ENCODE data around the gene CTAGE15.
"Not testable (repeated sequence)": the region's sequence is repeated elsewhere in the genome, so short reads cannot be mapped to it uniquely, and the experiment has no call there.

The CTAGE15 gene

DNA sequence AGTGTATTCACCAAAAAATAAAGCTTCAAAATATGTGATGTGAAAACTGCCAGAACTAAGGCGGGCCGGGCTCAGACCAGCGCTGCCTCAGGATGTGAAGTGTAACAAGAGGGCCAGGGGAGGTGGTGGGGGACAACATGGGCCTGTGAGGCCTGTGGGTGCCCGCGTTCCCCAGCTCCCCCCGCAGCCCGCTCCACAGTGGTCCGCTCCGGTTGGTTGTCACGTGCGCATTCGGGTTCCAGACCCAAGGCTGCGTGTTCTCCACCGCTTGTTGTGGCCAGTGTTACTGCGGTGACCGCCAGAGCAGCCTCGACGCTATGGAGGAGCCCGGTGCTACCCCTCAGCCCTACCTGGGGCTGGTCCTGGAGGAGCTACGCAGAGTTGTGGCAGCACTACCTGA, at the start of gene CTAGE15:
CTAGE15 (plus strand) TSS at position 301 of the 400 bp plus-strand sequence; CDS start at position 318, 17 bp downstream.
- not testable (repeated sequence) for DNase-seq (ENCODE audit: low read depth)

DNA sequence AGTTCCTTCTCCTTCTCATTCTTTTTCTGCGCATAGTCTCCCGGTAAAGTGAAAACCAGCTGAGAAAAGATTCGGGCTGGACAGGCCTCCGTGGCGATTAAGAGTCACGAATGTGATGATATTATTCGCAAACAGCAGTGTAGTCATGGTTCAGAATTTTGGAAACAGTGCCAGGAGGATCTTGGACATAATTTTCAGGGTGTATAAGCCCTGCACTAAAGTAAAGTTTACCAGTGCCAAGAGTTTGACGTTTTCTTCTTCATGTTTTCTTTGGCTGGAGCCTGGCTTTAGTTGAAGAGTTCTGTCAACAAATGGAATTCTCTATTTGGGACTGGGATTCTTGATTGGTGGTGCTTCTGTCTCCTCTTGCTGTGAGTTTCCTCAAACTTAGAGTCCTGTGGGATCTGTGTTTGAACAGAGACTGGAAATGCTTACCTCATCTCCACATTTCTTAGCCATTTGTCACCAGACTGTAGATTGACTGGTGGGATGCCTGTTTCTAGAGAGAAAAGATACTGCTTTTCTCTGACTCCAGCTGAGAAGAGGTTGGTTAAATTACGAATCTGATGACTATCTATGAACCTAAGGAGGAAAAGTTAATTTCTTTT, 49.2 kb upstream of the CTAGE15 start:
- not testable (repeated sequence) for DNase-seq (ENCODE audit: low read depth)

DNA sequence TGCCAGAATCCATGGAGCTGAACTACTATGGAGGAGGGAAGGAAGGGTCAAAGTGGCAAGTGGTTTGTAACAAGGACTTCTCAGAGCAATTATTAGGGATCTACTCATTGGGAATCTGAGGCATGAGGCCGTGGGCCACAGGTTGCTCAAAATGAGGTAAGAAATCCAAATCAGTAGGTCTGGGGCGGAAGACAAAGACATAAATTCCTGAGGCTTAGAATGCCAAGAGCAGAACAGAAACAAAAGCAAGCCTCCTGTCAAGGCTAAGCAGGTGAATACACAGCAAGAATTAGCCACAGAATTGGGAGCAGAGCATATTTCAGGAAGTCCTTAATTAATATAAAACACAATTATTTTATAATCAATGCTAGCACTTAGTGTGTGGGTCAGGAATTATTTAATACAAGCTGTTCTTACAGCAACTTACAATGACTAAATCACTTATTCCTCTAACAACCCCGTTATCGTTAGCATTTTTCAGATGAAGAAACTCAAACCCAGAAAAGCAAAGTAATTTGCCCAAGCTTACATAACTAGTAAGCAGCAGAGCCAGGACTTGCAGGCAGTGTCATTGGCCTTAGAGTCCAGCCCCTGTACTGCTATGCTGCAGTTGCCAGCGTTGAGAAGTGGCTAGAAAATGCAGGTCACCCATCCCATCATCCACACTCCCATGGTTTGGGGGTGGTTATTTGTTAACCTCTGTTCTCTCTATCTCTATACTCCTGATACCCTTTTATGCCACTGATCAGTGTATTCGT, 40.3 kb upstream of the CTAGE15 start:
- not testable (repeated sequence) for DNase-seq (ENCODE audit: low read depth)

DNA sequence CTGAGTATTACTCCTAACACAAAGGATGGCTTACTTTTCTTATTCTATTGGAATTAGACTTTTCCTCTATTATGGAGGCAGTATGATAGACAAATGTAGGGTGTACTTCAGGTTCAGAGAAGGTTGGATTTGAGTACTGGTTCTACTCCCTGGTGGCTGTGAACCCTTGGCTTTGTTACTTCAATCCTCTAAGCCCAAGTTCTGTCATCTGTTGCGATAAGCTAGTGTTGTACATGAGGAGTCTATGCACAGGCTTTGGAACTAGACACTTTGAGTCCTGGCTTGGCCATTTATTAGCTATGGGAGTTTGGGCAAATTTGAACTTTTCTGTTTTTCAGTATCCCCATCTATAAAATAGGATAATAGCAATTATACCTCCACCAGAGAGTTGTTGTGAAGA, 39.7 kb upstream of the CTAGE15 start:
- DNase-seq (ENCODE audit: low read depth): not testable (repeated sequence)

GRCh38 chr7:143533213-143533839, 38.3 kb upstream of the CTAGE15 start:
- DNase-seq (ENCODE audit: low read depth): not testable (repeated sequence)

DNA sequence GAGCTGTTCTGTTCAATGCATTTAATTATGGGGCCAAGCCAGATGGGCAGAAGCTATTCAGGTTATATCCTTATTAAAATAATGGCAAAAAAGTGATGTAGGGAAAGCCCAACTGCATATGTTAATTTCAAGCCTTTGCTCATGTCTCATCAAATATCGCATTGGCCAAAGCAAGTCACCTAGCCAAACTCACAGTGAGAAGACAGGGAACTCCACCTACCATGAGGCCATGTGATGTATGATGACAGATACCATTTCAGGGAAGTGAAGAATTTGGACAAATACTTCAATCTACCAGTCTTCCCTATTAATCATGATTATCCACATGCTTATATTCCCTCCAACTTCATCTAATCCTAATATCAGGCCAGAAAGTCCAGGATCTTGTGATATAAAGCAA, 35.2 kb upstream of the CTAGE15 start:
- not testable (repeated sequence) for DNase-seq (ENCODE audit: low read depth)

DNA sequence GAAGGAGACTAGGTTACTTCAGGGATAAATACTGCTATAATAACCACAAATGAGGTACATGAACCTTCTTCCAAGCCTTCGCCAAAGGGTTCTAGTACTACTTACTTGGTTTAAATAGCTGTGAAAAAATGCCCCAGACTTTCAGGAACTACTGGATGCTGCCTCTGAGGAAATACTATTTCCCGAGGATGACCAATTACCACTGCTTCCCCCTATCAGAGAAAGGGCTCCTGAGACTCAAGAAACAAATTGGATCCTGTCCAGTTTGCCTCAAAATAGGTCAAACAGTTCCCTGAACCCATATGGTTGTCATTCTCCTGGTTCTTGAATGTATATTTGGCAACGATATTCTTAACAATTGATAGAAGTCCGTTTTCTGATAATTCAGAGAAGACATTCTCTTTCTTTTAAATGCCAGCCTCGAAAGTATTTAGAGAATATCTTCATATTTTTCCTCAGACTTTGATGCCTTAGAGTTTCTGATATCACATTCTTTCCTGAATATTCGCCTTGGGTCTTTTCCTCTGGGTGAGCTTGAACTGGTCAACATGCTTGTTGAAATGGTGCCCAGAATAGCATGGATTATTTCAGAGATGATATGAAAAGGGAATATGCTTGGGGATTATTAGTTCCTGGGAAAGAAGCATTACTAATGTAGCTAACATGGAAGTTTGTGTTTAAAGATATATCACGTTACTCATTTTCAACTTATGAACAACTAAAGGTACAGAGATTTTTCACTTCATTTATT, 28.1 kb upstream of the CTAGE15 start:
- DNase-seq (ENCODE audit: low read depth): not testable (repeated sequence)

DNA sequence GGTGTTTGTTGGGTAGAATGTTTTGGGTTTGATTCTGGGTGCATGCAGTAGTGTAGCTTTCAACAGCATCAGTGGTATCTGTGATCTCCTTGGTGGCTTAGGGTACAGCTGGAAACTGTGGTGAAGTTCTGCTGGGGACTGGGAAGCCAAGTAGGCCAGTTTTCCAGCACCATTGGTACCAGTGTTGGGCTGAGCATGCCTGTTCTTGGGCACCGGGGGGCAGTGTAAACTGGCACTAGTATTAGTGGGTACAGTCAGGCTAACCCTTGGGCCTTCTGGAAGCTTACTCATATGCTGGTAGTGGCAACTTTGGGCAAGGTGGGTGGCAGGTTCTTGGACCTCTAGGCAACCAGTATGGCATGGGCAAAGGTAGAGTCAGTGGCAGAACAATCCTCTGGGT, 15.6 kb upstream of the CTAGE15 start:
- not testable (repeated sequence) for DNase-seq (ENCODE audit: low read depth)

DNA sequence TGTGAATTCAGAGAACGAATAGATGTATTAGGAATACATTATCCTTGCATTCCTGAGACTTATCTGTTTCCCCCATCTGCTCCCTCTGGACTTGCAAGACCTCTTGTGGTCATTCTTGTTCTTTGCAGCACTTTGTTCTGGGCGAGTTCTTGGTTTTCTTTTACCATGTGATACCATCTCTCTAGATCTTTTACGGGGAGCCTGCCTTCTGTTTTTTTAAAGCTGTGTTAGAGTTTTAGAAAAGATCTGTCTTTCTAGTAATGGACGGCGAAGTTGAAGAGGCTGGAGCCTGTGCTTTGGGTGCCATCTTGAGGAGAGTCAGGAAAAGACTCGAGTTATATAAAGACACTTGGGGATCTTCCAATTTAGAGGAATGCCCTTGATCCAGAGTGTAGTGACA, 8.3 kb upstream of the CTAGE15 start:
- not testable (repeated sequence) for DNase-seq (ENCODE audit: low read depth)

DNA sequence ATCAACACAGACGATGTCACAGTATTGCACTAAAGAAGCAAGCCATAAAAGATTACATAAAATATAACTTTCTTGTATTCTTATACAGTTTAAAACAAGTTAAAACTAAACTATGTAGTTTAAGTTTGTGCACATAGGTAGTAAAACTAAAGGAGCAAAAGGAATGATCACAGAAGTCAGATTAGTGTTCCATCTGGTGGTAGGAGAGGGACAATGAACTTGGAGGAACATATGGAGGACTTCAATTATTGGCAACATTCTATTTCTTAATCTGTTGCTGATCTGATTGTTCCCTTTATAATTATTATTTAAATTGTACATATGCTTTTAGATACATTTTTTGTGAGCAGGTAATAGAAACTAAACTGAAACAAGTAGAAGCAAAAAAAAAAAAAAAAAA, 5.6 kb upstream of the CTAGE15 start:
- DNase-seq (ENCODE audit: low read depth): not testable (repeated sequence)

- not testable (repeated sequence) for DNase-seq (ENCODE audit: low read depth)
Measured at GRCh38 chr7:143588183-143588582, 16.6 kb downstream of the CTAGE15 start.

DNA sequence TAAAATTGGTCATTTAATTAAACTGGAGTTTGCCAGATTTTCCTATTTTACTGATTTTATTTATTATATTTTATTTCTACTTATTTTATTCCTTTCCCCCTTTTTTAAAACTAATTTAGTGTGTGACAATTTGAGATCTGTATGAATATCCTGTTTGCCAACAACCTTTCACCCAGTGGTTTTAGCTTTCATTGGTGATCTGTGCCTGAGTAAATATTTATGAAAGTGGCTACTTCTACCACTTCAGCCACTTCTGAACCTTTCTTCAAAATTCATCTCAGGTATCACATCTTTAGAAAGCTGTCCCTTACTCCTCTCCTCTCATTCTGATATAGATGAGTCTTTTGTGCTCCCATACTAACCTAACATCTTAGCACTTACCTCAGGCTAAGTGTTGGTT, 18.3 kb downstream of the CTAGE15 start:
- DNase-seq (ENCODE audit: low read depth): not testable (repeated sequence)

DNA sequence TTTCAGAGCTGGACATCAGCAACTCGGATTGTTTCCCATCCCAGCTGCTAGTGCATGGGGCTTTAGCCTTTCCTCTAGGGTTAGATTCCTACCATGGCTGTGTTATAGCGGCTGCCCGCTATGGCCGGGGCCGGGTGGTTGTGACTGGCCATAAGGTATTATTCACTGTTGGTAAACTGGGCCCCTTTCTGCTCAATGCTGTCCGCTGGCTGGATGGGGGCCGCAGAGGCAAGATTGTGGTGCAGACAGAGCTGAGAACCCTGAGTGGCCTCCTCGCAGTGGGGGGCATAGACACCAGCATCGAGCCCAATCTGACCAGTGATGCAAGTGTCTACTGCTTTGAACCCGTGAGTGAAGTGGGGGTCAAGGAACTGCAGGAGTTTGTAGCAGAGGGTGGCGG, 26.5 kb downstream of the CTAGE15 start:
- DNase-seq (ENCODE audit: low read depth): not testable (repeated sequence)

DNA sequence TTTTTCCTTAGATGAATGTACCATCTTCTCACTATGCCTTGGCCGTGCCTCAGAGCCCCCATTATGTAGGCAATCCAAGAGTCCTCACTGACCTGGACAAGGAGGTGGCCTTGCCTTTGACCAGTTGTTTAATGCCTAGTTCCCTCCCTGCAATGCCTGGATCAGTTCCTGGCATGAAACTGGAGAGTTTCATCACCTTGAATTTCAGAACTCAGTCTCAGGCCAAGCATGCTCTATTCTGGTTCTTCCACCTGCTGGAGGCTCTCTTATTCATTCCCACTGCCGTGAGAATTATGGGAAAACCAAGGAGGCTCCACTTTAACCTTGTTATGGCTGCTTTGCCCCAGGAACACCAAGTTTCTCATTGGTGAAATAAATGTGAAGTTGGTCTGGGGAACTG, 31.9 kb downstream of the CTAGE15 start:
- DNase-seq (ENCODE audit: low read depth): not testable (repeated sequence)

GRCh38 chr7:143606088-143606487, 34.5 kb downstream of the CTAGE15 start:
- not testable (repeated sequence) for DNase-seq (ENCODE audit: low read depth)

GRCh38 chr7:143615545-143615944, 43.9 kb downstream of the CTAGE15 start:
- DNase-seq (ENCODE audit: low read depth): peak; percentile 0

DNA sequence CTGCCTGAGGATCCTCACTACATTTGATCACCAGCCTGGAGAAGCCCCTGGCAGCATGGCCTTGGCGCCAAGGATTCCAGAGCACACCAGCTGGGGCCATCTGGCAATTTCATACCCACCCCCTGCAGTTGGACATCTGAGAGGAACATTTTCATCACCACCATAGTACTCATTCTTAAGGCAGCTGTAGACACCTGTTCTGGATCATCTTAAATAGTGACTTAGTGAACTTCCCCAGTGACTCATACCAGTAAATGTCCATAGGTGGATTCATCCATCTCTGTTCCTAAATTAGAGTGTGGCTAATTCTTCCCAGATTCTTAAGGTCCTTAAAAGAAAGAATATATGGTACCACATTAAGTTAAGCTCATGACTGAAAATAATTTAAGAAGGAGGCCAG, 45.6 kb downstream of the CTAGE15 start:
- DNase-seq (ENCODE audit: low read depth): not testable (repeated sequence)

GRCh38 chr7:143620058-143620457, 48.5 kb downstream of the CTAGE15 start:
- not testable (repeated sequence) for DNase-seq (ENCODE audit: low read depth)

DNA sequence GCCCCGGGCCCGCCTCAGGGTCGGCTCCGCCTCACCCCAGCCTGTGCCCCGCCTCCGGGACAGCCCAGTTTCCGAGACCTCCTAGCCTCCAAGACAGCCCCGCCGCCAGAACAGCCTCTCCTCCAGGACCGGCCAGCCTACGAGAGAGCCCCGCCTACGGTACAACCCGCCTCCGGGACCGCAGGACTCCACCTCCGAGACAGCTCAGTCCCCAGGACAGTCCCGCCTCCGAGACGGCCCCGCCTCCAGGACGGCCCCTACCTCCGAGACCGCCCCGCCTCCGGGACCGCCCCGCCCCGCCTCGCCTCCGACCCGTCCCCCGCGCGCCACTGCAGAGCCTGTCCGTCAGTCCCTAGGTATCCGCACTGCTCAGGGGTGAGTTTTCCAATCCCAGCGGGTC, 49.0 kb downstream of the CTAGE15 start, which contains the start of gene TCAF2:
TCAF2 (plus strand) TSS at position 329 of the 400 bp plus-strand sequence.
- DNase-seq (ENCODE audit: low read depth): not testable (repeated sequence)

DNA sequence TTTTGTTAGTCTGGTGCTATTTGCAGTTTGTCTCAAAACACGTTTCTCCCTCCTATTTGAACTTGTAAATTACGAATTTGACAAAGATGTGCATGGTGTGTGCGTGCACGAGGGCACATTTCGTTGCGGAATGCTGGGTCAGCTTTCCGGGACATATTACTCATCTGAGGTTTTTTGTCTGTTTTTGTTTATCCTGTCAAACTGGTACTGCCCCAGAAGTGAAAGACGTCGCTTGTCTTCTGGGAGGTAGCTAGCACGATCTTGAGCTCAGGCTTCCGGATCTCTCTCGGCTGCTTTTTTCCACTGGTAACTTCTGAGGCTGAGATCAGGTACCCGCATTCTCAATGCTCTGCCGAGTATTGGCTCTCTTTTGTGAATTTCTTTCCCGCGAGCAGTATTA, 49.6 kb downstream of the CTAGE15 start:
- DNase-seq (ENCODE audit: low read depth): not testable (repeated sequence)

DNA sequence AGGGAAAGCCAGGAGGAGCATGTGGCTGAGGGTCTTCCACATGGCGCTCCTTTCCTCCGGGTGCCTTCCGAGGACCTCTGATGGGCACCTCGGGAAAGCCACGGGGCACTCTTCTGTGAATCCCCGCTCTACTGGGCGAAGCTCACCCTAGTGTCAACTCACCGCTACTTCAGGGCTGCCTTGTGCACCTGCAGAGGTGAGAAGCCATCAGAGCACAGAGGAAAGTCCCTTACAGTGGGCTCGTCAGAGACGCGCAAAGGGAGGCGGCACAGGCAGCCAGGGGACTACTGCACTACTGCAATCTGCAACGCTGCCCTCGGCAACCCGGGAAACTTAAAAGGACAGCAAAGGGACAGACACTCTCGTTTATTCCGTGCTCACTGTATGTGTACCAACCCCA, 50.5 kb downstream of the CTAGE15 start:
- not testable (repeated sequence) for DNase-seq (ENCODE audit: low read depth)

Data from fibroblast of gingiva (primary cell).